SH-SY5Y (cell line): Measurements from ENCODE around the gene PDIA2.

Experiments used
- GATA2 ChIP-seq: IDR thresholded peaks from 2 replicates; pipeline ENCODE4 v1.6.1; 2011; ENCODE audit warnings: mild to moderate bottlenecking, low read depth, low read length
- GATA3 ChIP-seq: IDR thresholded peaks from 2 replicates; pipeline ENCODE4 v1.6.1; 2011; ENCODE audit warnings: low read depth, mild to moderate bottlenecking, low read length, moderate library complexity

The PDIA2 gene

DNA sequence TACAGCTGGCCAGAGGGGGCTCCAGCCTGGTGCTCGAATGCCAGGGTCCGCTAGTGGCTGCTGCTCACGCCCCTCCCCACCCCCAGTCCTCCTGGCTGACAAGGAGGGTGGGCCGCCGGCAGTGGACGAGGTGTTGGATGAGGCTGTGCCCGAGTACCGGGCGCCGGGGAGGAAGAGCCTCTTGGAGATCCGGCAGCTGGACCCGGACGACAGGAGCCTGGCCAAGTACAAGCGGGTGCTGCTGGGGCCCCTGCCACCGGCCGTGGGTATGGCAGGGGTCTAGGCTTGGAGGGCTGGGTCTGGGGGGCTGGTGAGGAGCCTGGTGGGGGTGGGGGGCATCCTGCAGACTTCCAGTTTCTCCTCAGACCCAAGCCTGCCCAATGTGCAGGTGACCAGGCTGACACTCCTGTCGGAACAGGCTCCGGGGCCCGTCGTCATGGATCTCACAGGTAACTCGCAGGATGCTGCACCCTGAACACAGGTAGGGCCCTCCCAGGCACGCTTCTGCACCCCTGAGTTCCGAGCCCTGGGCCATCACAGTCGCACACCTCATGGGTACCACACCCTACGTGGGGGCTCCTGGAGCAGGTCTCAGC lies 1.2 kb upstream of the PDIA2 start:
- TF ChIP-seq GATA3 (no peak), GATA2 (no peak)

DNA sequence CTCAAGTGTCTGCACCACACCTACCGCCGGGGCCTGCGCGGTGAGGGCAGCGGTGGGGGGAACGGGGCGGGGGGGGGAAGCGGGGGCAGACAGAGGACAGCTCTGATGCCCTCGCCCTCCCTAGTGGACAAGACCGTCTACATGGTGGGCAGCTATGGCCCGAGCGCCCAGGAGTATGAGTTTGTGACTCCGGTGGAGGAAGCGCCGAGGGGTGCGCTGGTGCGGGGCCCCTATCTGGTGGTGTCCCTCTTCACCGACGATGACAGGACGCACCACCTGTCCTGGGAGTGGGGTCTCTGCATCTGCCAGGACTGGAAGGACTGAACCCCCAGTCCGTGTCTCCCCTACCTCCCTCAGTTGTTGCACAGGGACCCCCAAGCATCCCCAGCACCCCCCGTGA lies 473 bp upstream of the PDIA2 start:
- TF ChIP-seq GATA2 (no peak), GATA3 (no peak)

DNA sequence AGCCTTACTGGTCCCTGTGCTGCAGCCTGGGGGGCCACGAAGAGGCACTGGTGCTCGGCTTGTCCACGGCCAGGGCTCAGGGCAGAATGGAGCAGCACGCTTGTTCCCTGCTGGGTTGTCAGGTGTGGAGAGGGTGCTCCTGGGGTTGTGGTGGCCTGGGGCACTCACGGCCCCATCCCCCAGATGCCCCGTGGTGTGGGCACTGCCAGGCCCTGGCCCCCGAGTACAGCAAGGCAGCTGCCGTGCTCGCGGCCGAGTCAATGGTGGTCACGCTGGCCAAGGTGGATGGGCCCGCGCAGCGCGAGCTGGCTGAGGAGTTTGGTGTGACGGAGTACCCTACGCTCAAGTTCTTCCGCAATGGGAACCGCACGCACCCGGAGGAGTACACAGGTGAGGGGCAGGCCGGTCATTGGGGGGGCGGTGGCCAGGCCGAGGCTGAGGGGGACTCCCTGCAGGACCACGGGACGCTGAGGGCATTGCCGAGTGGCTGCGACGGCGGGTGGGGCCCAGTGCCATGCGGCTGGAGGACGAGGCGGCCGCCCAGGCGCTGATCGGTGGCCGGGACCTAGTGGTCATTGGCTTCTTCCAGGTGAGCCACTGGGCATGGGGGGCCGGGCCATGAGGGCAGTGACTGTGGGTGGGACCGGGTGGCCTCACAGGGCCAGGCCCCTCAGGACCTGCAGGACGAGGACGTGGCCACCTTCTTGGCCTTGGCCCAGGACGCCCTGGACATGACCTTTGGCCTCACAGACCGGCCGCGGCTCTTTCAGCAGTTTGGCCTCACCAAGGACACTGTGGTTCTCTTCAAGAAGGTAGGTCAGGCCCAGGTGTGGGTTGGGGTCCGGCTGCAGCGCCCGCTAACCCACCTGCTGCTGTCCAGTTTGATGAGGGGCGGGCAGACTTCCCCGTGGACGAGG lies 1.5 kb downstream of the PDIA2 start:
- TF ChIP-seq GATA2: no peak
- no peak for TF ChIP-seq GATA3

DNA sequence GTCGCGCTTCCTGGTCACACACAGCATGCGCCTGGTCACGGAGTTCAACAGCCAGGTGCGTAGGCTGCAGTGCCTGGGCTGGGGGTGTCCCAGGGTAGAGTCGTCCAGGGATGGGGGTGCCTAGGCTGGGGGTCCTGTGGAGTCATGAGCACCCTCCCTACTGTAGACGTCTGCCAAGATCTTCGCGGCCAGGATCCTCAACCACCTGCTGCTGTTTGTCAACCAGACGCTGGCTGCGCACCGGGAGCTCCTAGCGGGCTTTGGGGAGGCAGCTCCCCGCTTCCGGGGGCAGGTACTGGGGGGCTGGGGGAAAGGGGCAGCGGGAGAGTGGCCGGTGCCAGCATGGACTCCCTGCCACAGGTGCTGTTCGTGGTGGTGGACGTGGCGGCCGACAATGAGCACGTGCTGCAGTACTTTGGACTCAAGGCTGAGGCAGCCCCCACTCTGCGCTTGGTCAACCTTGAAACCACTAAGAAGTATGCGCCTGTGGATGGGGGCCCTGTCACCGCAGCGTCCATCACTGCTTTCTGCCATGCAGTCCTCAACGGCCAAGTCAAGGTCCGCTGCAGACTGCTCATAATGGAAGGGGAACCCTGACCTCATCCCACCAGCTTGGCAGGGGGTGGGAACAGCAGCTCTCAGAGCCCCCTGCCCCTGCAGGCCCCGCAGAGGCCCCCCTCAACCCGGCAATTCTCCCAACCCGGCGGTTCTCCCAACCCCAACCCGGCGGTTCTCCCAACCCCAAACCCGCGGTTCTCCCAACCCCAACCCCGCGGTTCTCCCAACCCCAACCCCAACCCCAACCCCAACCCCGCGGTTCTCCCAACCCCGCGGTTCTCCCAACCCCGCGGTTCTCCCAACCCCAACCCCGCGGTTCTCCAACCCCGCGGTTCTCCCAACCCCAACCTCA lies 2.4 kb downstream of the PDIA2 start:
- no peak for TF ChIP-seq GATA3
- no peak for TF ChIP-seq GATA2

DNA sequence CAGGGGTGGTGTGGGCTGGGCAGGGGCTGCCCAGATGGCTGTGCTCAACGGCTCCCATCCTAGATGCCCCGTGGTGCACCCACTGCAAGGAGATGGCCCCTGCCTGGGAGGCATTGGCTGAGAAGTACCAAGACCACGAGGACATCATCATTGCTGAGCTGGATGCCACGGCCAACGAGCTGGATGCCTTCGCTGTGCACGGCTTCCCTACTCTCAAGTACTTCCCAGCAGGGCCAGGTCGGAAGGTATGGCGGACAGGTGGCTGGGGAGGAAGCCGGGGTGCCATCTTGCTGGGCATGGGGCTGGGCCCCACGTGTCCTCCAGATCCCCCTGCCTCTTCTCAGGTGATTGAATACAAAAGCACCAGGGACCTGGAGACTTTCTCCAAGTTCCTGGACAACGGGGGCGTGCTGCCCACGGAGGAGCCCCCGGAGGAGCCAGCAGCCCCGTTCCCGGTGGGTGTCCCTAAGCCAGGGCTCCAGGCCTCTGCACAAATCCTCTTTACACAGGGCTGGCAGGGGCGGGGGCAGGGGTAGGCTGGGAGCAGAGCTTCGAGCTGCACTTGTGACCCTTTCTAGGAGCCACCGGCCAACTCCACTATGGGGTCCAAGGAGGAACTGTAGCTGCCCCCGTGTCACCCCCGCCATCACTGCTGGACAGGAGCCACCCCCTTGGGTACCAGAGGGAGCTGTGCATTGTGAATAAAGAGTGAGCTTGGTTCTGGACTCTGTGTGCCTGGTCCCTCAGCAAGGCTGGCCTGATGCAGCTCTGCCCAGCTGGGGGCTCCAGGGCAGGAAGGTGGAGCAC lies 3.7 kb downstream of the PDIA2 start:
- TF ChIP-seq GATA2: no peak
- TF ChIP-seq GATA3: no peak

DNA sequence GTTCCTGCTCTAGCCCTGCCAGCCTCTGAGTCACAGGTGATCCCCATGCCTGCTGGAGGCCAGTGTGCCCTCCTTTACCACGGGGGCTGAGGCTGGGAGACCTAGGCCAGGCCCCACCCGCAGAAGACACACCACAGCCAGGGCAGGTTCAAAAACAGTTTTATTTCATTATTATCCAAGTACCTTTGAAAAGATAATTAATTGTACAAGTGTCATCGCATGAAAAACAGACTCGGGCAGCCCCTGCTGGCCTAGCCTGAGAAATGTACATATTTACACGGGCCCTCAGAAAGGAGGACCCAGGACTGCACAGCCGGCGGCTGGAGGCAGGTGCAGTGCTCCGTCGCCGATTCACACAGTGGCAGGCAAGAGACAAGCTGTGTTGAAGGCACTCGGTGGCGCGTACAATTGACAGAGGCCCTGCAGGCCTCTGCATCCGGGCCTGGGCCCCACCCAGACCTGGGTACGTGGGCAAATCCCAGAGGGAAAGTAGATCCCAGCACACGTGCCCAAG lies 4.4 kb downstream of the PDIA2 start:
- no peak for TF ChIP-seq GATA2
- TF ChIP-seq GATA3: no peak

DNA sequence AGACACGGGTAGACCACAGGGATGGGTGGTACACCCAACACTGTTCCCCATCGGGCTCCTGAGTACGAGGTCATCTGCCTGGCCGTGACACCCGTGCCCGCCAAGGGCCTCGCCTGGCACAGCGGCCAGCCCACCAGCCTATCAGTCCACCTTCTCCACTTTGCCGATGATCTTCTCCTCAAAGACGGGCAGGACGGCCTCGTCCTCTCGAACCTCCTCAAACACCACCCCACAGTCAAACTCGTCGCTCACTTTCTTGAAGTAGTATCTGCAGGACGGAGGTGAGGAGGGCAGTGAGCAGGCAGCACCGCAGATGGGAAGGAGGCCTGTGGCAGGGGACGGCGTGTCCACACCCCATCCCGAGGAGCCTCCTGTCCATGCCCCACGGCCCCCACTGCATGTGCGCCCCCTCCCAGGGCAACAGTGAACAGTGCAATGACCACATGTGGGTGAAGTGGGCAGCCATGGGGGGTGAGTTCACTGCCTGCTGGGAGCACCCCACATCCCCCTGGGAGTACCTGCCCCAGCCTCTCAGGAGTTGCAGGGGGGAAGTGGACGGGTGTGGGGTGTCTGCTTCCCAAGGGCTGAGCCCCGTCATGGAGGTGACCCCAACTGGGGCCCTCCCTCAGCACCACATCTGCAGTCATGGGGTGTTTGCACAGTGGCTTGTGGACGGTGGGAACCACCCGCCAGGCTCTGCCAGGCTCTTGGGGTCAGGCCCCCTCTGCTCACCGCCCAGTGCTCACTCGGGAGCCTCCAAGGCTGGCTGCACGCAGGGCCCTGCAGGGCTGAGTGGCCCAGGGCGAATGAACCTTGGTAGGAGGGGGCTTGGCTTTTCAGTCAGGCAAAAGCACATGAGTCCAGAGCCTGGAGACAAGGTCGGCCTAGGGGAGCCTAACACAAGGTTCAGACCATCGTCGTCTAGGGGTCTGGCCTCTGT lies 5.3 kb downstream of the PDIA2 start:
- TF ChIP-seq GATA2 (no peak), GATA3 (no peak)

DNA sequence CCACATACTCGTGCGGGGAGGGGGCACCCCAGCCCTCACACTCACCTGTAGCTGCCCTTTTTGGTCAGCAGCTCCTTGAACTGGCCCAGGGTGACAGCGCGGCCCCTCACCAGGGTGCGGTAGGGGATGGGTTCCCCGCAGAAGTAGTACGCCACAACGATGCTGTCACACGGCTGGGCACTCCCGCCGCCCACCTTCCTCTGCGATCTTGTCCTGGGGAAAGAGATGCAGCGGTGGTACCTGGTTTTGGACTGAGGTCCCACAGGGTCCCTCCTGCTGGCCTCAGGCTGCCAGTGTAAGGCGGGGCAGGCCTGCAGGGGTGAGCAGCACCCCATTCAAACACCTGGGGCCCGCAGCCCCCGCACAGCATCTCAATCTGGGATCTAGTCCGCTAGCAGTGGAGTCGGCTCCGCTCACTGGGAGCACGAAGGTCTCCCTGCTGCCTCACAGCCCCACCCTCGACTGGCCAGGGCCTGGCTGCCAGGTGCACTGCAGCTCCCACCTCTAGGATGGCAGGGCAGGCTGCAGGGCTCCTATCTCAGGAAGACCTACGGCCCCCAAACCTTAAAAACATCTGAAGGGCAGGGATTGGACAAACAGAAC lies 6.5 kb downstream of the PDIA2 start:
- TF ChIP-seq GATA3 (no peak), GATA2 (no peak)

DNA sequence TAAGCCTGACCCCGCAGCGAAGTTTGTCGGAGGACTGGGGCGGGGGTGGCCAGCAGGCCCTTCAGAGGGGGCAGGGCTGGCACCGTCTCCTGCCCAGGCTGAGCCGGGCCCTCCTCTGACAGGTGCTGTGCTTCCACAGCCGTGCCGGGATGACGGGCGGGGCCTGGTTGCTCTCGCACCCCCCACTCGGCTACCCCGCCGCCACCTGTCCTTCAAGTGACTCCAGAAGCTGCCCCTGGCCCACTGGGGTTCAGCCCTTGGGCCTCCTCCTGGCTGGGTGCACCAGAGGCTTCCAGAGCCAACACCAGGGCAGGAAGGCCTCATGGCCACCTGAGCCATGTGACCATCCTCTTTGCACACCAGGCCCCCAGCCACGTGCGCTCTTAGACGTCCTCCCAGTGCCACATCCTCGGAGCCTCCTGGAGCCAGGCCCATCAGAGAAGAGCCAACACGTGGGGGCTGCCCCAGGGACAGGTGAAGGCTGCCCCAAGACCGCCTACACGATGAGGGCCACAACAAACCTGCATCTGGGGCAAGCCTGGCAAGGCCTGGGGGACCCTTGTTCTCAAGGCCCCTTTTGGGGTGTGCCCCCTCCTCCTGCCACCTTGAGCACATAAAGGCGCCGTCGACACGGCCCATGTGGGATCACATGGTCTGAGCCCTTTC lies 7.2 kb downstream of the PDIA2 start:
- TF ChIP-seq GATA3 (no peak), GATA2 (no peak)

DNA sequence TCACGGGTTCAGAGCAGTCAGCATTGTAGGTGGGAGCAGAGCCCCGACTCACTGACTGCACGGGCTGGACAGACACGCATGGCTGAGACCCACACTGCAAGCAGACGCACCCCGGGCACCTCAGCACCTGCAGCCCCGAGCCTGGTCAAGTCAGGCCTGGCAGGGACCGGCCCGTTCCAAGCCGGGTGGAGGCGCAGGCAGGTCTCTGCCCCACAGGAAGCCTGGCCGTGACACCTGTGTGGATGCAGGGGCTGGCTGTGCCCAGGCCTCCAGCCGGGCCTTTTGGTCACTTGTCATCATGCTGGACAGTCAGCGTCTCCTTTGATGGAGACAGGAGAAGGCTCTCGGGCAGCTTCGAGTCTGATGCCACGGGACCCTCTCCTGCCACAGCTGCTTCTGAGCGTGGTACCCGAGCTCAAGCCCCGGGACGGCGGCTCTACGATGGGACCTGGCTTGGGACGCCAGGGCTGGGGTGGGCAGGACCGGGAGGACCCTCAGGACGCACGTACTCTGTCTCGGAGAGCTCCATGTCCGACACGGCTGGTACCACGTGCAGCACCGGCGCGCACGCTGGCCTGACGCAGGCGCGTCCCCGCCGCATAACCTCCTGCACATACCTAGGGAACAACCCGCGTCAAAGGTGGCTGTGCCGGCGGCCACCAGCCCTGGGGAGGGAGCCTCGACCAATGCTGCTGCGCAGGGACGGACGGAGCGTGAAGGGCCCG lies 7.9 kb downstream of the PDIA2 start:
- no peak for TF ChIP-seq GATA3
- no peak for TF ChIP-seq GATA2

DNA sequence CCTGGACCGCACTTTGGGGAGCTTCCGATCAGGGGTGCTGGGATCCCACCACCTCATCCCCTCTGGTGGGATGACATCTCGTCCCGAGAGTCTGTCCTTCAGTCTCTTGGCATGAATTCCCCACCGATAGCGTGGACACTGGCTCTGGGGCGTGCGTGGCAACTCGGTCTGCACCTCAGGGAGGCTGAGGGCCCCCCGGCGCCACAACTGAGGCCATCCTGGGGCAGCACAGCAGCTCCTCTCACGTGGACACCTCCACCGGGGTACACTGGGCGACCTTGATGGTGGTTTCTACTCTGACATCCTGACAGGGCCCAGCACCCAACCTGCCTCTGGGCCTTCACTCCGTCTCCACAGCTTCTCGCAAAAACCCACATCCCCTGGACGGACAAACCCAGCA lies 8.6 kb downstream of the PDIA2 start:
- TF ChIP-seq GATA2: no peak
- no peak for TF ChIP-seq GATA3
